GM12875 (cell line): ENCODE results near the gene CHPF.

Source experiments
- H3K4me3 ChIP-seq: one replicate; pipeline ENCODE4 v1.5.1; 2011; ENCODE audit warnings: low read depth, low read length, control low read depth
- TF ChIP-seq, protein P1 (sequence below): IDR thresholded peaks from 2 replicates; pipeline ENCODE4 v1.5.1; 2011; ENCODE audit warnings: low read depth, mild to moderate bottlenecking, control low read depth, inconsistent platforms, low read length, moderate library complexity, borderline replicate concordance; ENCODE audit not compliant: insufficient read depth

The CHPF gene

DNA sequence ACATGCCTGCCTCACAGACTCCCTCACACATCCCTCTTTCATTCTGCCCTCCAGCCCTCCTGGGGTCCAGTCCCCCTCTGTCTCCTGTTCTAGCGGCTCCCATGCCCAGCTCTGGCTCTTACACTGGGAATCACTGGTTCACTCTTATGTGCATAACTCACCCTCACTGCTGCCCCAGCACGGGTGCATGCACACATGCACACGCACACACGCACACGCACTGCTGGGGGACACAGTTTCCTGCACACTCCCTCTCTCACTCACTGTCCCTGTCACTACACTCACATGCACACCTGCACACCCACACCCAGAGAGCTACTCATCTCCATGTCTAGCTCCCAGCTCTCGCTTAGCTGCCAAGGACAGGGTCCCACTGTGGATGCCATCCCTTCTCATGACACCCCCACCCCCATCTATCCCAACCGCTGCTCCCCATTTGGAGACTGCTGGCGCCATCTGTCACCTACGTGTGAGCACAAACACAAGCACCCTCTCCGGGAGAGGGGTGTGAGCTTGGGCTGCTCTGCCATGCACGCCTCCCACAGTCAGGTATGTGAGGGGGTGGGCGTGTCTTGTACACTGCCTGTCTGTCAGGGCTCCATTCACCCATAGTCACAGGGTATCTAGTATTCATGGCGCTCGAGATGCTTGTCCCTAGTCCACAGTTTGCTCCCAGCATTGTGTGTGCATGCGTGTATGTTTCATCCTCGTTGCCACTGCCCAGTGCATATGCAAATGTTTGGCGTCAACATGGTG is 27.6 kb downstream of the CHPF start:
- TF ChIP-seq, protein P1, sequence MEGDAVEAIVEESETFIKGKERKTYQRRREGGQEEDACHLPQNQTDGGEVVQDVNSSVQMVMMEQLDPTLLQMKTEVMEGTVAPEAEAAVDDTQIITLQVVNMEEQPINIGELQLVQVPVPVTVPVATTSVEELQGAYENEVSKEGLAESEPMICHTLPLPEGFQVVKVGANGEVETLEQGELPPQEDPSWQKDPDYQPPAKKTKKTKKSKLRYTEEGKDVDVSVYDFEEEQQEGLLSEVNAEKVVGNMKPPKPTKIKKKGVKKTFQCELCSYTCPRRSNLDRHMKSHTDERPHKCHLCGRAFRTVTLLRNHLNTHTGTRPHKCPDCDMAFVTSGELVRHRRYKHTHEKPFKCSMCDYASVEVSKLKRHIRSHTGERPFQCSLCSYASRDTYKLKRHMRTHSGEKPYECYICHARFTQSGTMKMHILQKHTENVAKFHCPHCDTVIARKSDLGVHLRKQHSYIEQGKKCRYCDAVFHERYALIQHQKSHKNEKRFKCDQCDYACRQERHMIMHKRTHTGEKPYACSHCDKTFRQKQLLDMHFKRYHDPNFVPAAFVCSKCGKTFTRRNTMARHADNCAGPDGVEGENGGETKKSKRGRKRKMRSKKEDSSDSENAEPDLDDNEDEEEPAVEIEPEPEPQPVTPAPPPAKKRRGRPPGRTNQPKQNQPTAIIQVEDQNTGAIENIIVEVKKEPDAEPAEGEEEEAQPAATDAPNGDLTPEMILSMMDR, result no peak
- H3K4me3 ChIP-seq, result no peak overlapping the region

DNA sequence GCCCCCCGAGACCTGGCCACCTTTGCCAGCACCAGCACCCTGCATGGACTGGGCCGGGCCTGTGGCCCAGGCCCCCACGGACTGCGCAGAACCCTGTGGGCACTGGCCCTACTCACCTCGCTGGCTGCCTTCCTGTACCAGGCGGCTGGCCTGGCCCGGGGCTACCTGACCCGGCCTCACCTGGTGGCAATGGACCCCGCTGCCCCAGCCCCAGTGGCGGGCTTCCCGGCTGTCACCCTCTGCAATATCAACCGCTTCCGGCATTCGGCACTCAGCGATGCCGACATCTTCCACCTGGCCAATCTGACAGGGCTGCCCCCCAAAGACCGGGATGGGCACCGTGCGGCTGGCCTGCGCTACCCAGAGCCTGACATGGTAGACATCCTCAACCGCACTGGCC is 28.8 kb downstream of the CHPF start:
- no peak overlapping the region for H3K4me3 ChIP-seq

DNA sequence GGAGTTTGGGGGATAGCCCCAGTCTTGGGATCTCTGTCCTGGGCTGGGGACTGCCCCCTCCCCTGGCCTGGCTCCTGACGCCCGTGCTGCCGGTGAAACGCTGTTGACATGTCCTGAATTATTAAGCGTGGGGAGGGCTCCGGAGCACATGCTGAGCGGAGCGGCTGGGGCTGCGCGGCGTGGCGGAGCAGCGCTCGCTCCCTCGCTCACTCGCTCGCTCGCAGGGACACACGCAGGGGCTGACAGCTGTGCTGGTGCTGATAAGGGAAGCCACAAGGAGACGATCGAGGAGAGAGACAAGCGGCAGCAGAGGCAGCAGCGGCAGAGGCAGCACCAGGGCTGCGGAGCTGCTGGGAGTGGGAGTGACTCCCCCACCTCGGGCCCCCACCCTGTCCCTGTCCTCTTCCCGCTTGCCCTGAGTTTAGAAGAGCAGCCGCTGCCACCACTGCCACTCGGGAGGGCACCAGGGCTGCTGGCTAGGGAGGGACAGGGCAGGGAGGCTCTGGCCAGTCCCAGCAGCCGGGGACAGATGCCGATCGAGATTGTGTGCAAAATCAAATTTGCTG is 29.3 kb downstream of the CHPF start, which contains the start of gene ASIC4:
TSS of gene ASIC4 (plus strand) at position 287 of the 566 bp plus-strand sequence. CDS start at position 530, 243 bp downstream.
- H3K4me3 ChIP-seq, result no peak within 1 kb of the TSS
- TF ChIP-seq, protein P1, result no peak

More for the DNA sequence above, 28.8 kb downstream of the CHPF start:
- TF ChIP-seq, protein P1, result no peak

DNA sequence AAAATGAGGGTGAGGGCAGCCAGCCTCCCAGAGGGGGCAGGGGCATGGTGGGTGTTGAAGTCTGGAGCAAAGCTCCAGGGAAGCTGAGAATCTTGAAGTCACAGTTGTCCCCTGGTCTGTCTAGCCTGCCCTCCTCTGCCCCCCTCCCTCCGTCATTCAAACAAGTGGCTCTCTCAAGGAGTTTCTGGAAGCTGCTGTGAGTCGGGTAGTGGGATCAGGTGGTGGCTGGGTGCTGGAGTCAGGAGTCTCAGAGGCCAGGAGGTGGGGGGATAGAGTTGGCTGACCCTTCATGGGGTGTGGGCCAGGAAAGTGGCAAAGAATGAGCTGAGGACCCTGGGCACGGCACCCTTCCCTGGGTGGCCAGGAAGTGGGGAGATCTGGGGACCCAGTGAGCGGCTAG is 29.8 kb downstream of the CHPF start:
- no peak overlapping the region for H3K4me3 ChIP-seq
- TF ChIP-seq, protein P1, result no peak

DNA sequence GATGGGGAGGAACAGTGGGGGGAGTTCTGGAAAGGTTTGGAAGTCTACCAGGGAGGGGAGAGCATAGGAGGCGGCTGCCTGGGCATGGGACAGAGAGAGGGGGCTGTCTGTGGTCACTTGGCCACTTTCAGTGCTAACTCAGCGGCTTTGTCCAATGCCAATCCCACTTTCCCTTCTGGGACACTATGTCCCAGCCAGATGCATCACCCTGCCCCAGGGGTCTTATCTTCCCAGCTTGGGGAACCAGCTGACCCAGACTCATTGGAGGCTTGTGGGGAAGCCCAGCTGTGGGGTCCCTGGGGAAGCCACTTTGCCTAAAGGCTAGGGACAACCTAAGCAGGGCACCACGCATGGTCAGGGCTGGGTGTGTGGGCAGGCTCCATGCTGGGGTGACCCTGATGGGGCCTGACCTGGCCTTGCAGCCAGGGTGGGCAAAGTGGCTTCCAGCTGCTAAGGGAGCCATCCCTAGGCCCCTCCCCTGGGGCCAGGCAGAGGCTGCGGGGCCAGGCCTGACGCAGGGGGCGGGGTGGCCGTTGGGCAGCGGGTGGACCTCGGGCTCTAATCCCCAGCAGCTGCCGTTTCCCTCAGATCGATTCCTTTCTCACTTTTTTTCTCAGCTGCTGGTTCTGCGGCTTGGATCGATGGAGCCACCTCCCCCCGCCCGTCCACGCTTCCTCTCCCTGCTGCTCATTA is 30.9 kb downstream of the CHPF start:
- no peak overlapping the region for H3K4me3 ChIP-seq
- TF ChIP-seq, protein P1, result no peak

DNA sequence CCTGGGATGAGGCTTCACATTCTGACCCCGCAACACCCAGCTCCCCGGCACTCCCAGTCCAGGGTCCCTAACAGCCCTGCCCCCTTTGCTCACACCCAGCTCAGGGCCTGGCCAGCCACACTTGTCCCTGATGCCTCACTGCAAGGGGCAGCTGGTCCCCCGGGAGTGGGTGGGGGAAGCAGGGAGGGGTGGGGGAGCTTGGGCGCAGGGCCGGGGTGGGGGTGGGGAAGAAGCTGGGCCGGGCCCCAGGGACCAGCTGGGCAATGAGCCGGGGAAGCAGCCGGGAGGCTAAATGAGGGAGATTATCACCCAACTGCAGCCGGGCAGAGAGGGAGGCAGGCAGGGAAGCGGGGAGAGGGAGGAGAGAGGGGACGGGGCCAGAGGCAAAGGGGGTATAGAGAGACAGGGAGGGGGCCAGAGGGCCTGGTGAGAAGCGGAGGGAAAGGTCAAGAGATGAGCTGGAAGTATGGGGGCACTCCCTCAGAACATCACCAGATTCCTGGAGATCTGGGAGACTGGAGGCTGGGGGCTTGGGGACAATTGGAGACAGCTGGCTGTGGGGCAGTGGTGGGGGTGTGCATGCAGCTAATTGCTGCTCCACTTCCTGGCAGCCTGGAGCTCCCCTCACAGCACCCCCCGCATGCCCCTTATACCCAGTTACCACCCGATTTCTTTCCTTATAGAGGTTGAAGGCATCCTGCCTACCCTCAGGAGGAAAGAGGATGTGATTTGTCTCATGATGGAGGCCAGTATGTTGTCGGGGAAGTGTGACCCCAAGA is 31.9 kb downstream of the CHPF start:
- TF ChIP-seq, protein P1, result no peak
- H3K4me3 ChIP-seq, result no peak overlapping the region
